HL-60 (cell line): ENCODE results near the gene LTN1.

Experiments used
- DNase-seq, 2 experiments: peaks; one replicate each; pipeline ENCODE4 v3.0.0-alpha.2; 2010 to 2020; ENCODE audit warnings: low read depth in 1 of 2, low spot score in 1 of 2
- H3K27ac ChIP-seq: fragments of 250-450 bp; sonication (Bioruptor Pico); replicated peaks from 2 replicates; pipeline ENCODE4 v1.5.1; 2020; ENCODE audit warnings: mild to moderate bottlenecking, moderate library complexity
- H3K27me3 ChIP-seq: fragments of 250-450 bp; sonication (Bioruptor Pico); 2 replicates; pipeline ENCODE4 v1.5.1; 2021; ENCODE audit warnings: mild to moderate bottlenecking, moderate library complexity; ENCODE audit not compliant: insufficient read depth, poor library complexity, severe bottlenecking
- H3K4me3 ChIP-seq: replicated peaks from 2 replicates; pipeline ENCODE4 v1.5.1; 2011; ENCODE audit warnings: mild to moderate bottlenecking, control low read depth, low read length; ENCODE audit not compliant: insufficient read depth
- CTCF ChIP-seq: IDR thresholded peaks from one replicate; pipeline ENCODE4 v1.5.1; 2011; ENCODE audit warnings: low read length, control low read depth, inconsistent platforms; ENCODE audit not compliant: insufficient read depth
- GABPA ChIP-seq: IDR thresholded peaks from 2 replicates; pipeline ENCODE4 v1.6.1; 2012; ENCODE audit warnings: low read depth
- POLR2AphosphoS5 ChIP-seq: IDR thresholded peaks from 2 replicates; pipeline ENCODE4 v1.6.1; 2012; ENCODE audit warnings: low read depth
- REST ChIP-seq: IDR thresholded peaks from 2 replicates; pipeline ENCODE4 v1.6.1; 2012; ENCODE audit warnings: low read depth; ENCODE audit not compliant: insufficient replicate concordance
- SPI1 ChIP-seq: IDR thresholded peaks from 2 replicates; pipeline ENCODE4 v1.6.1; 2012; ENCODE audit warnings: low read depth, mild to moderate bottlenecking, borderline replicate concordance

Gene LTN1

GRCh38 chr21:28959367-28960099 is 33.1 kb downstream of the LTN1 start:
- TF ChIP-seq SPI1 (no peak), GABPA (no peak), CTCF (no peak), POLR2AphosphoS5 (no peak), REST (no peak)
- DNase-seq: no peak

GRCh38 chr21:28953247-28953646 is 39.4 kb downstream of the LTN1 start:
- no peak for DNase-seq
- TF ChIP-seq REST (no peak), POLR2AphosphoS5 (no peak), GABPA (no peak), CTCF (no peak)
- H3K27me3 ChIP-seq: no peaks in the 10 kb centered on the region
- no peak overlapping the region for H3K4me3 ChIP-seq
- no peak overlapping the region for H3K27ac ChIP-seq

More at GRCh38 chr21:28959367-28960099, 33.1 kb downstream of the LTN1 start:
- H3K27me3 ChIP-seq: no peaks in the 10 kb centered on the region
- no peak overlapping the region for H3K27ac ChIP-seq
- H3K4me3 ChIP-seq: no peak overlapping the region

- TF ChIP-seq POLR2AphosphoS5 (no peak), SPI1 (no peak), REST (no peak), GABPA (no peak), CTCF (no peak)
- H3K27ac ChIP-seq: no peak overlapping the region
- no peak for DNase-seq
- no peaks in the 10 kb centered on the region for H3K27me3 ChIP-seq
- H3K4me3 ChIP-seq: no peak overlapping the region
Observed at GRCh38 chr21:28952686-28953085, 40.0 kb downstream of the LTN1 start.
